ENCODE data around the gene NCF4.

DNA sequence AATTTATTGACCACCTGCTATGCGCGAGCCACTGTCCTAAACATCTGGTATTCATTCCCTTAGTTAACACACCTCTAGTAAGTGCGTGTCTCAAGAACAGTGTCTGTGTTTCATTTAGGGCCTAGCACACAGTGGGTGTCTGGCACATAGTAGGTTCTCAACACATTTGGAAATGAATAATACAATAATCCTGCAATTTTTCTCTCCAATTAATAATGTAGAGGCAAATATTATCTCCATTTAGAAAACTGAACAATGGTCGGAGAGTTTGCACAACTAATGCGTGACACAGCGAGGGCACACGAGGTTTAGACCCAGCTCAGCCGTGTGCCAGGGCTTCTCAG, 4.0 kb upstream of the NCF4 start:
- TF ChIP-seq, protein P1, sequence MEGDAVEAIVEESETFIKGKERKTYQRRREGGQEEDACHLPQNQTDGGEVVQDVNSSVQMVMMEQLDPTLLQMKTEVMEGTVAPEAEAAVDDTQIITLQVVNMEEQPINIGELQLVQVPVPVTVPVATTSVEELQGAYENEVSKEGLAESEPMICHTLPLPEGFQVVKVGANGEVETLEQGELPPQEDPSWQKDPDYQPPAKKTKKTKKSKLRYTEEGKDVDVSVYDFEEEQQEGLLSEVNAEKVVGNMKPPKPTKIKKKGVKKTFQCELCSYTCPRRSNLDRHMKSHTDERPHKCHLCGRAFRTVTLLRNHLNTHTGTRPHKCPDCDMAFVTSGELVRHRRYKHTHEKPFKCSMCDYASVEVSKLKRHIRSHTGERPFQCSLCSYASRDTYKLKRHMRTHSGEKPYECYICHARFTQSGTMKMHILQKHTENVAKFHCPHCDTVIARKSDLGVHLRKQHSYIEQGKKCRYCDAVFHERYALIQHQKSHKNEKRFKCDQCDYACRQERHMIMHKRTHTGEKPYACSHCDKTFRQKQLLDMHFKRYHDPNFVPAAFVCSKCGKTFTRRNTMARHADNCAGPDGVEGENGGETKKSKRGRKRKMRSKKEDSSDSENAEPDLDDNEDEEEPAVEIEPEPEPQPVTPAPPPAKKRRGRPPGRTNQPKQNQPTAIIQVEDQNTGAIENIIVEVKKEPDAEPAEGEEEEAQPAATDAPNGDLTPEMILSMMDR (IDR thresholded peaks at IDR 0.05), result no peak
- no peak for TF ChIP-seq POLR2A (IDR thresholded peaks at IDR 0.05)

All from esophagus squamous epithelium (tissue), 4 donors.